Mesothelial cell of epicardium (in vitro differentiated cells): ENCODE results near the gene HSDL1. TPM values are rescaled to one million over a fixed set of nuclear protein-coding genes. Genes with fewer than 3 reads are reported as not detected.

Experiments used
- DNase-seq, 2 experiments: peaks; one replicate each; pipeline ENCODE4 v3.0.0; 2021; ENCODE audit warnings: low spot score in 2 of 2; ENCODE audit not compliant: unreplicated experiment in 2 of 2
- H3K27ac Mint-ChIP-seq: 2 replicates; pipeline ENCODE4 v1.8.0; 2021; ENCODE audit warnings: mixed read lengths
- H3K27me3 Mint-ChIP-seq: 2 replicates; pipeline ENCODE4 v1.8.0; 2021; ENCODE audit warnings: low read depth, mixed read lengths
- H3K36me3 Mint-ChIP-seq: 2 replicates; pipeline ENCODE4 v1.8.0; 2021; ENCODE audit warnings: mixed read lengths
- H3K4me1 Mint-ChIP-seq: 2 replicates; pipeline ENCODE4 v1.8.0; 2021; ENCODE audit warnings: mixed read lengths
- H3K4me3 Mint-ChIP-seq: 2 replicates; pipeline ENCODE4 v1.8.0; 2021; ENCODE audit warnings: mild to moderate bottlenecking, moderate library complexity, mixed read lengths
- H3K9me3 Mint-ChIP-seq: 2 replicates; pipeline ENCODE4 v1.8.0; 2021; ENCODE audit warnings: mixed read lengths
- total RNA-seq: library from RNA; stranded (reverse); gene quantifications from 3 replicates; pipeline ENCODE4 v1.2.1, GENCODE V29; 2021
- TF ChIP-seq, protein P1 (sequence below): fragments of 200-600 bp; sonication (generic); IDR thresholded peaks from one replicate; pipeline ENCODE4 v1.5.0; 2021; ENCODE audit warnings: antibody characterized with exemption; ENCODE audit not compliant: unreplicated experiment

The HSDL1 gene
- total RNA-seq, 1 donor from 2014 or later, result 47.6 TPM

DNA sequence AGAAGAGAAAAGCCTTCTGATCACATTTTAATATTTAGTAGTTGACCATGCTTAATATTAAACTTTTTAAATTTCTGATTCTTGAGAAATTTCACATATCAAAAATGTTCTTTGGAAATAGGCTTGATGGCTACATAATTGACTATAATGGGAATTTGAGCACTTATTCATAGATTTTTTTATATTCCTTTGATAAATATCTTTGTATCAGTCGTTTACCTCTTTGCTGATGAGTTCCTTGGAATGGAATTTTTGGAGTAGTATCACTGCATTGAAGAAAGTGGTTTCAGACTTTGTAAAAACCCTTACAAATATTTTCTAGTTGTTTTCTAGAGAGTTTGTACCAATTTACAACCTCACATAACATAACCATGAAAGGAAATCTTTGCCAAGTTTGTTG is 14.8 kb upstream of the HSDL1 start:
- TF ChIP-seq, protein P1, sequence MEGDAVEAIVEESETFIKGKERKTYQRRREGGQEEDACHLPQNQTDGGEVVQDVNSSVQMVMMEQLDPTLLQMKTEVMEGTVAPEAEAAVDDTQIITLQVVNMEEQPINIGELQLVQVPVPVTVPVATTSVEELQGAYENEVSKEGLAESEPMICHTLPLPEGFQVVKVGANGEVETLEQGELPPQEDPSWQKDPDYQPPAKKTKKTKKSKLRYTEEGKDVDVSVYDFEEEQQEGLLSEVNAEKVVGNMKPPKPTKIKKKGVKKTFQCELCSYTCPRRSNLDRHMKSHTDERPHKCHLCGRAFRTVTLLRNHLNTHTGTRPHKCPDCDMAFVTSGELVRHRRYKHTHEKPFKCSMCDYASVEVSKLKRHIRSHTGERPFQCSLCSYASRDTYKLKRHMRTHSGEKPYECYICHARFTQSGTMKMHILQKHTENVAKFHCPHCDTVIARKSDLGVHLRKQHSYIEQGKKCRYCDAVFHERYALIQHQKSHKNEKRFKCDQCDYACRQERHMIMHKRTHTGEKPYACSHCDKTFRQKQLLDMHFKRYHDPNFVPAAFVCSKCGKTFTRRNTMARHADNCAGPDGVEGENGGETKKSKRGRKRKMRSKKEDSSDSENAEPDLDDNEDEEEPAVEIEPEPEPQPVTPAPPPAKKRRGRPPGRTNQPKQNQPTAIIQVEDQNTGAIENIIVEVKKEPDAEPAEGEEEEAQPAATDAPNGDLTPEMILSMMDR, result no peak
- H3K27me3 Mint-ChIP-seq, result peaks cover 14% of the 10 kb centered on the region
- peaks cover 3% of the 10 kb centered on the region for H3K9me3 Mint-ChIP-seq
- DNase-seq, result no peak
- no peak overlapping the region for H3K27ac Mint-ChIP-seq
- H3K36me3 Mint-ChIP-seq, result no peaks in the 10 kb centered on the region
- peaks cover 2% of the 10 kb centered on the region for H3K4me1 Mint-ChIP-seq
- H3K4me3 Mint-ChIP-seq, result no peak overlapping the region

DNA sequence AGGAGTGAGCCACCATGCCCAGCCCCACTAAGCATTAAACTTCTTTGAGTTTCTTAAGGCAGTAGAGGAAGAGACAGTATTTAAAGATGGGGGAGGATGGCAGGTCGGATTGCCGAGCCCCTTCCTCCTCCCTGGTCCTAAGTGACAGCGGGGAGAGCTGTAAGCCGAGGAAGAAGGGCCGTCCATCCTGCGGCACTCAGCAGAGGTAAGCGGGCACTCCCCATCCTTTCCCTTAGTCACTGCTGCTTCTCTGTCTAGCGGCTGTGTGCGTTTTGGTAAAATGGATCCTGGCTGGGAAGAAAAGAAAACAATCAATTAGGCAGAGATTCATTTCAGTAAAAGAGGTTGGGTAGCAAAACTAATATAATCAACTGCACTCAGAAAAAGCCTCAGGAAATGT is 14.0 kb upstream of the HSDL1 start:
- H3K27ac Mint-ChIP-seq, result no peak overlapping the region
- DNase-seq, result no peak
- no peak overlapping the region for H3K4me3 Mint-ChIP-seq
- peaks cover 2% of the 10 kb centered on the region for H3K4me1 Mint-ChIP-seq
- H3K36me3 Mint-ChIP-seq, result no peaks in the 10 kb centered on the region
- H3K27me3 Mint-ChIP-seq, result peaks cover 8% of the 10 kb centered on the region
- TF ChIP-seq, protein P1, result no peak
- peaks cover 3% of the 10 kb centered on the region for H3K9me3 Mint-ChIP-seq

DNA sequence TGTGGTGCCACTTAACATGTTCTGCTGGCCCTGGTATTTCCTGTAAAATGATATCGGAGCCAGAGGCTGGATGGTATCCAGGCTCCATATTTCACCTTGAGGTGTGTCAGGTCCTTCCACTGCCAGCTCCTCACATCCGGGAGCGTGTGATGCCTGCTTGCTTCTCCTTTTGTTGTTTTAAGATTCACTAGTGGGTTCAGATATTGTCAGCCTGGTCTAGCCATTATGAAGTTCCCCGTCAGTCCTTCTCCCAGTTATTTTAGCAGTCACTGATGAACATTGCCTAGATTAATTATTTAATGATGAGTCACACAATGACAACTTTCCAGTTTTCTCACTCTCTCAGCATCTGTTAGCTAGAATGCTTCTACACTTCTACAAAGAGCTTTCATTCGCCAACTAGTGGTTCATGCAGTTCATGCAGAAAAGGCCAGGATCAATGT is 11.4 kb upstream of the HSDL1 start:
- no peak for DNase-seq
- H3K4me3 Mint-ChIP-seq, result no peak overlapping the region
- TF ChIP-seq, protein P1, result no peak
- H3K36me3 Mint-ChIP-seq, result no peaks in the 10 kb centered on the region
- H3K9me3 Mint-ChIP-seq, result peaks cover 3% of the 10 kb centered on the region
- no peak overlapping the region for H3K27ac Mint-ChIP-seq
- H3K4me1 Mint-ChIP-seq, result peaks cover 2% of the 10 kb centered on the region
- peaks cover 8% of the 10 kb centered on the region for H3K27me3 Mint-ChIP-seq

DNA sequence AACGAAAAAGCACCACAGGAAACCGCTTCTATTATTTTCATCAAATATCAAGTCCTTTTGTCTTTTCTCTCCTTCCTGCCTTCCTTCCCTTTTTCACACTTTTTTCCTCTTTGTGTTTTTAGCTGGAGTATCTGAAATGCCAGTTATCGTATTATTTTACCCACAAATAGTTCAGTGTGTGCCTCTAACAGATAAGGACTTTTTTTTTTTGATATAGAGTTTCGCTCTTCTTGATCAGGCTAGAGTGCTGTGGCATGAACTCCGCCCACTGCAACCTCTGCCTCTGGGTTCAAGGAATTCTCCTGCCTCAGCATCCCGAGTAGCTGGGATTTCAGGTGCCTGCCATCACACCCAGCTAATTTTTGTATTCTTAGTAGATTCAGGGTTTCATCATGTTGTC is 10.8 kb upstream of the HSDL1 start:
- peaks cover 7% of the 10 kb centered on the region for H3K4me1 Mint-ChIP-seq
- H3K36me3 Mint-ChIP-seq, result no peaks in the 10 kb centered on the region
- H3K4me3 Mint-ChIP-seq, result no peak overlapping the region
- TF ChIP-seq, protein P1, result no peak
- DNase-seq, result no peak
- H3K27ac Mint-ChIP-seq, result no peak overlapping the region
- H3K27me3 Mint-ChIP-seq, result peaks cover 8% of the 10 kb centered on the region
- peaks cover 3% of the 10 kb centered on the region for H3K9me3 Mint-ChIP-seq

DNA sequence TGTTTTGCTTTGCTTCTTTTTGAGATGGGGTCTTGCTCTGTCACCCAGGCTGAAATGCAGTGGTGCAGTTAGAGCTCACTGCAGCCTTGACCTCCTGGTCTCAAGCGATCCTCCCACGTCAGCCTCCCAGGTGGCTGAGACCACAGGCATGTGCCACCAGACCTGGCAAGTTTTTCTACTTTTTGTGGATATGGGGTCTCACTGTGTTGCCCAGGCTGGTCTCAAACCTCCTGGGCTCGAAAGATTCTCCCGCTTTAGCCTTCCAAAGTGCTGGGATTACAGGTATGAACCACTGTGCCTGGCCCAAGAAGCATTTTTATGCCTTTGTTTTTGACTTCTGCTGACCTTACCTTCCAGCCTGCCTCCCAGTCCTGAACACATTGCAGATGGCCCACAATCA is 10.2 kb upstream of the HSDL1 start:
- Mint-ChIP-seq H3K27ac (no peak overlapping the region), H3K36me3 (no peaks in the 10 kb centered on the region), H3K9me3 (peaks cover 3% of the 10 kb centered on the region), H3K4me3 (no peak overlapping the region), H3K27me3 (peaks cover 8% of the 10 kb centered on the region), H3K4me1 (peaks cover 9% of the 10 kb centered on the region)
- TF ChIP-seq, protein P1, result no peak
- DNase-seq, result no peak

DNA sequence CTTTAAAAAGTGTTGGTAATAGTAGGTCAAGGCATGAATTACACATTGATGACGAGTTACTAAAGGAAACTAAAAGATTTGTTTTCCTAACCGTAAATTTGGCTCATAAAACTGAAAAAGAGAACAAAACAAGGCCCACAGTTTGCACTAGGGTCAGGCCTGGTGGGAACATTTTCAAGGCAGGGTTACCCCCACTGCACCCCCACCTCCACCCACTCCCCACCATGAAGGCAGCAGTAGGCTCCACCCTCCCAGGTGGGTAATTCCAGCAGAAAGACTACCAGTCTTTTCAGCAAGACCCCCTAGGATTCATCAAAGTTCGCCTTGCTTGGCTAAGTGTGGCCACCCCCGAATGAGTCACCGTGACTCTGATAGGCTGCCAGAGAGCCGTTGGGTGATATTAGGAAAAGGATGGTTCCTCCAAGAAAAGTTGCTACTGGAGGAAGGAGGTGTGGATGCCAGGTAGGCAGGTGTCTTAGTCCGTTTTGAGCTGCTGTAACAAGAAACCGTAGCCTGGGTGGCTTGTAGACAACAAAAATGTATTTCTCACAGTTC is 8.8 kb upstream of the HSDL1 start:
- peaks cover 3% of the 10 kb centered on the region for H3K9me3 Mint-ChIP-seq
- H3K36me3 Mint-ChIP-seq, result no peaks in the 10 kb centered on the region
- peaks cover 10% of the 10 kb centered on the region for H3K4me1 Mint-ChIP-seq
- H3K27ac Mint-ChIP-seq, result no peak overlapping the region
- no peak for DNase-seq
- TF ChIP-seq, protein P1, result no peak
- peaks cover 4% of the 10 kb centered on the region for H3K27me3 Mint-ChIP-seq
- no peak overlapping the region for H3K4me3 Mint-ChIP-seq
